ENCODE measurements around the gene FHL3. TPM values are rescaled to one million over a fixed set of nuclear protein-coding genes. Genes with fewer than 3 reads are reported as not detected.

The FHL3 gene
- total and polyA plus RNA-seq, 2 experiments from 2014 or later = 28.3 to 49.0 TPM

DNA sequence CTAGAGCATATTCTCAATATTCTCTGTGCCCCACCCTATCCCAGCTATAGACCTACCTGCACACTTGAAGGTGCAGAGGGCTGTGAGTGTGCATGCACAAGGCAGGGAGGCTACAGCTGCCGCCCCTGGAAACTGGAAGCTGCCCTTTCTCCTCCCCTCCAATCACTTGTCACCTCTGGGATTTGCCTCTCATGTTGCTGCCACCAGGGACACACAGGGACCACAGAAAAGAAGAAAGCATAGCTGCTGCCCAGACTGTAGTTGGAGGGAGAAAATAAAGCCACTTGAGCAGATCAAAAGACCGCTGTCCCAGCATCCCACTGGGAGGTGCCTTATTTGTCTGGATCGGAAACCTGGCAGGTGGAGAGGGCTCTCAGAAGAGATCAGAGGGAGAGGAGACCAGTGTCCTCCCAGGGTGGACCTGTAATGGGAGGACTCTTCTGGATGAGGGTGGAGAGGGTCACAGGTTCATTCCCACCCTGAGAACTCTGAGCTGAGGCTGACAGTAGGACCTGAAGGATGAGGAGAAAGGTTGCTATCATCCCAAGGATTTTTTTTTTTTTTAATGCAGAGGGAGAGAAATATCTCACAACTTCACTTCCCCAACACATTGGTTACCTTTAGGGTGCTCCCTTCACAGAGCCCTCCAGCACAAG, 50.9 kb downstream of the FHL3 start (continued):
- TF ChIP-seq NANOG (IDR thresholded peaks at IDR 0.05; ENCODE audit: borderline replicate concordance) (no peak), EZH2phosphoT487 (IDR thresholded peaks at IDR 0.05; ENCODE audit: unreplicated experiment) (no peak), CREB1 (CRISPR knock-in tag; IDR thresholded peaks at IDR 0.05; ENCODE audit: low read depth) (no peak)
- TF ChIP-seq, protein P1, sequence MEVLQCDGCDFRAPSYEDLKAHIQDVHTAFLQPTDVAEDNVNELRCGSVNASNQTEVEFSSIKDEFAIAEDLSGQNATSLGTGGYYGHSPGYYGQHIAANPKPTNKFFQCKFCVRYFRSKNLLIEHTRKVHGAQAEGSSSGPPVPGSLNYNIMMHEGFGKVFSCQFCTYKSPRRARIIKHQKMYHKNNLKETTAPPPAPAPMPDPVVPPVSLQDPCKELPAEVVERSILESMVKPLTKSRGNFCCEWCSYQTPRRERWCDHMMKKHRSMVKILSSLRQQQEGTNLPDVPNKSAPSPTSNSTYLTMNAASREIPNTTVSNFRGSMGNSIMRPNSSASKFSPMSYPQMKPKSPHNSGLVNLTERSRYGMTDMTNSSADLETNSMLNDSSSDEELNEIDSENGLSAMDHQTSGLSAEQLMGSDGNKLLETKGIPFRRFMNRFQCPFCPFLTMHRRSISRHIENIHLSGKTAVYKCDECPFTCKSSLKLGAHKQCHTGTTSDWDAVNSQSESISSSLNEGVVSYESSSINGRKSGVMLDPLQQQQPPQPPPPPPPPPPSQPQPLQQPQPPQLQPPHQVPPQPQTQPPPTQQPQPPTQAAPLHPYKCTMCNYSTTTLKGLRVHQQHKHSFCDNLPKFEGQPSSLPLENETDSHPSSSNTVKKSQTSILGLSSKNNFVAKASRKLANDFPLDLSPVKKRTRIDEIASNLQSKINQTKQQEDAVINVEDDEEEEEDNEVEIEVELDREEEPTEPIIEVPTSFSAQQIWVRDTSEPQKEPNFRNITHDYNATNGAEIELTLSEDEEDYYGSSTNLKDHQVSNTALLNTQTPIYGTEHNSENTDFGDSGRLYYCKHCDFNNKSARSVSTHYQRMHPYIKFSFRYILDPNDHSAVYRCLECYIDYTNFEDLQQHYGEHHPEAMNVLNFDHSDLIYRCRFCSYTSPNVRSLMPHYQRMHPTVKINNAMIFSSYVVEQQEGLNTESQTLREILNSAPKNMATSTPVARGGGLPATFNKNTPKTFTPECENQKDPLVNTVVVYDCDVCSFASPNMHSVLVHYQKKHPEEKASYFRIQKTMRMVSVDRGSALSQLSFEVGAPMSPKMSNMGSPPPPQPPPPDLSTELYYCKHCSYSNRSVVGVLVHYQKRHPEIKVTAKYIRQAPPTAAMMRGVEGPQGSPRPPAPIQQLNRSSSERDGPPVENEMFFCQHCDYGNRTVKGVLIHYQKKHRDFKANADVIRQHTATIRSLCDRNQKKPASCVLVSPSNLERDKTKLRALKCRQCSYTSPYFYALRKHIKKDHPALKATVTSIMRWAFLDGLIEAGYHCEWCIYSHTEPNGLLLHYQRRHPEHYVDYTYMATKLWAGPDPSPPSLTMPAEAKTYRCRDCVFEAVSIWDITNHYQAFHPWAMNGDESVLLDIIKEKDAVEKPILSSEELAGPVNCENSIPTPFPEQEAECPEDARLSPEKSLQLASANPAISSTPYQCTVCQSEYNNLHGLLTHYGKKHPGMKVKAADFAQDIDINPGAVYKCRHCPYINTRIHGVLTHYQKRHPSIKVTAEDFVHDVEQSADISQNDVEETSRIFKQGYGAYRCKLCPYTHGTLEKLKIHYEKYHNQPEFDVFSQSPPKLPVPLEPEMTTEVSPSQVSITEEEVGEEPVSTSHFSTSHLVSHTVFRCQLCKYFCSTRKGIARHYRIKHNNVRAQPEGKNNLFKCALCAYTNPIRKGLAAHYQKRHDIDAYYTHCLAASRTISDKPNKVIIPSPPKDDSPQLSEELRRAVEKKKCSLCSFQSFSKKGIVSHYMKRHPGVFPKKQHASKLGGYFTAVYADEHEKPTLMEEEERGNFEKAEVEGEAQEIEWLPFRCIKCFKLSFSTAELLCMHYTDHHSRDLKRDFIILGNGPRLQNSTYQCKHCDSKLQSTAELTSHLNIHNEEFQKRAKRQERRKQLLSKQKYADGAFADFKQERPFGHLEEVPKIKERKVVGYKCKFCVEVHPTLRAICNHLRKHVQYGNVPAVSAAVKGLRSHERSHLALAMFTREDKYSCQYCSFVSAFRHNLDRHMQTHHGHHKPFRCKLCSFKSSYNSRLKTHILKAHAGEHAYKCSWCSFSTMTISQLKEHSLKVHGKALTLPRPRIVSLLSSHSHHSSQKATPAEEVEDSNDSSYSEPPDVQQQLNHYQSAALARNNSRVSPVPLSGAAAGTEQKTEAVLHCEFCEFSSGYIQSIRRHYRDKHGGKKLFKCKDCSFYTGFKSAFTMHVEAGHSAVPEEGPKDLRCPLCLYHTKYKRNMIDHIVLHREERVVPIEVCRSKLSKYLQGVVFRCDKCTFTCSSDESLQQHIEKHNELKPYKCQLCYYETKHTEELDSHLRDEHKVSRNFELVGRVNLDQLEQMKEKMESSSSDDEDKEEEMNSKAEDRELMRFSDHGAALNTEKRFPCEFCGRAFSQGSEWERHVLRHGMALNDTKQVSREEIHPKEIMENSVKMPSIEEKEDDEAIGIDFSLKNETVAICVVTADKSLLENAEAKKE (CRISPR knock-in tag; IDR thresholded peaks at IDR 0.05) = no peak

DNA sequence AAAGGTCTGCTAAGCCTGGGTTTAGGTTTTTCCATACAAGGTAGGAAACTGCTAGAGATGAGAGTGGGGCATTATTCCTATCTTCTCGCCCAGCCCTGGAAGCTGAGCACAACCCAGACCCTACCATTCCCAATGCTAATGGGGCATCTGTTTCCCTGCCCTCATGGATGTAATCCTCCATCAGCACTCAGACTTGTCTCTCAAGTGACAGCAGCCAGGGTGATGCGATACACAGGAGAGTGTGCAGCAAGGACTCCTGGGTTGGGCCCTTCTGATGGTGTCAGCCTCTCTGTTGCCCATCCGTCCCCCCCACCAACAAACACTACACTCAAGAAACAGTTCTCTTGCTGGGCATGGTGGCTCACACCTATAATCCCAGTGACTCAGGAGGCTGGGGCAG, 52.6 kb downstream of the FHL3 start:
- Histone ChIP-seq H3K36me3 (ENCODE audit: insufficient read depth) (0 out of 2 replicates have a peak, but pooled peaks cover 2% of the 10 kb centered on the region), H3F3A (replicated peaks; ENCODE audit: low read depth) (no peaks in the 10 kb centered on the region), H2AFZ (no peak overlapping the region), H3K9me2 (ENCODE audit: insufficient read depth) (no peaks in the 10 kb centered on the region), H3K27me3 (ENCODE audit: insufficient read depth) (no peaks in the 10 kb centered on the region), H3K27ac (ENCODE audit: low read depth) (no peak overlapping the region), H3K4me2 (no peak overlapping the region), H3K4me1 (ENCODE audit: insufficient read depth) (no peaks in the 10 kb centered on the region), H4K20me1 (replicated peaks; ENCODE audit: insufficient read depth) (no peaks in the 10 kb centered on the region), H3K4me3 (no peak overlapping the region), H3K79me2 (replicated peaks; ENCODE audit: insufficient read depth) (no peaks in the 10 kb centered on the region)
- H3K27me3 Mint-ChIP-seq (ENCODE audit: insufficient read depth, low read depth, poor library complexity) = peaks cover 9% of the 10 kb centered on the region
- peaks cover 10% of the 10 kb centered on the region; the same call in 2 of the 3 replicates for H3K4me1 Mint-ChIP-seq
- DNase-seq (ENCODE audit: low spot score) (no peak), ATAC-seq (no peak)
- H3K4me3 Mint-ChIP-seq = no peak overlapping the region
- H3K27ac Mint-ChIP-seq = no peak overlapping the region
- H3K9me3 Mint-ChIP-seq = no peaks in the 10 kb centered on the region
- H3K36me3 Mint-ChIP-seq (ENCODE audit: low read depth) = peaks cover 9% of the 10 kb centered on the region
- TF ChIP-seq ZNF331 (CRISPR knock-in tag; IDR thresholded peaks at IDR 0.05; ENCODE audit: low read depth) (no peak), JUNB (IDR thresholded peaks at IDR 0.05; ENCODE audit: unreplicated experiment) (no peak), CREB1 (CRISPR knock-in tag; IDR thresholded peaks at IDR 0.05; ENCODE audit: low read depth) (no peak), STAT1 (IDR thresholded peaks at IDR 0.05; ENCODE audit: unreplicated experiment) (no peak), ZNF114 (CRISPR knock-in tag; IDR thresholded peaks at IDR 0.05) (no peak), NANOG (IDR thresholded peaks at IDR 0.05; ENCODE audit: borderline replicate concordance) (no peak)
- TF ChIP-seq, protein P2, sequence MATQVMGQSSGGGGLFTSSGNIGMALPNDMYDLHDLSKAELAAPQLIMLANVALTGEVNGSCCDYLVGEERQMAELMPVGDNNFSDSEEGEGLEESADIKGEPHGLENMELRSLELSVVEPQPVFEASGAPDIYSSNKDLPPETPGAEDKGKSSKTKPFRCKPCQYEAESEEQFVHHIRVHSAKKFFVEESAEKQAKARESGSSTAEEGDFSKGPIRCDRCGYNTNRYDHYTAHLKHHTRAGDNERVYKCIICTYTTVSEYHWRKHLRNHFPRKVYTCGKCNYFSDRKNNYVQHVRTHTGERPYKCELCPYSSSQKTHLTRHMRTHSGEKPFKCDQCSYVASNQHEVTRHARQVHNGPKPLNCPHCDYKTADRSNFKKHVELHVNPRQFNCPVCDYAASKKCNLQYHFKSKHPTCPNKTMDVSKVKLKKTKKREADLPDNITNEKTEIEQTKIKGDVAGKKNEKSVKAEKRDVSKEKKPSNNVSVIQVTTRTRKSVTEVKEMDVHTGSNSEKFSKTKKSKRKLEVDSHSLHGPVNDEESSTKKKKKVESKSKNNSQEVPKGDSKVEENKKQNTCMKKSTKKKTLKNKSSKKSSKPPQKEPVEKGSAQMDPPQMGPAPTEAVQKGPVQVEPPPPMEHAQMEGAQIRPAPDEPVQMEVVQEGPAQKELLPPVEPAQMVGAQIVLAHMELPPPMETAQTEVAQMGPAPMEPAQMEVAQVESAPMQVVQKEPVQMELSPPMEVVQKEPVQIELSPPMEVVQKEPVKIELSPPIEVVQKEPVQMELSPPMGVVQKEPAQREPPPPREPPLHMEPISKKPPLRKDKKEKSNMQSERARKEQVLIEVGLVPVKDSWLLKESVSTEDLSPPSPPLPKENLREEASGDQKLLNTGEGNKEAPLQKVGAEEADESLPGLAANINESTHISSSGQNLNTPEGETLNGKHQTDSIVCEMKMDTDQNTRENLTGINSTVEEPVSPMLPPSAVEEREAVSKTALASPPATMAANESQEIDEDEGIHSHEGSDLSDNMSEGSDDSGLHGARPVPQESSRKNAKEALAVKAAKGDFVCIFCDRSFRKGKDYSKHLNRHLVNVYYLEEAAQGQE (IDR thresholded peaks at IDR 0.05; ENCODE audit: unreplicated experiment) = no peak
- TF ChIP-seq, protein P3, sequence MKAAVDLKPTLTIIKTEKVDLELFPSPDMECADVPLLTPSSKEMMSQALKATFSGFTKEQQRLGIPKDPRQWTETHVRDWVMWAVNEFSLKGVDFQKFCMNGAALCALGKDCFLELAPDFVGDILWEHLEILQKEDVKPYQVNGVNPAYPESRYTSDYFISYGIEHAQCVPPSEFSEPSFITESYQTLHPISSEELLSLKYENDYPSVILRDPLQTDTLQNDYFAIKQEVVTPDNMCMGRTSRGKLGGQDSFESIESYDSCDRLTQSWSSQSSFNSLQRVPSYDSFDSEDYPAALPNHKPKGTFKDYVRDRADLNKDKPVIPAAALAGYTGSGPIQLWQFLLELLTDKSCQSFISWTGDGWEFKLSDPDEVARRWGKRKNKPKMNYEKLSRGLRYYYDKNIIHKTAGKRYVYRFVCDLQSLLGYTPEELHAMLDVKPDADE (IDR thresholded peaks at IDR 0.05) = no peak

Data from GM23338 (cell line).